Lower leg skin (tissue), 4 donors: ENCODE measurements around the gene HDAC7. TPM values are rescaled to one million over a fixed set of nuclear protein-coding genes. Genes with fewer than 3 reads are reported as not detected.

Source experiments
- DNase-seq, 2 donors: peaks; one replicate each; pipeline ENCODE4 v3.0.0-alpha.2; 2019; ENCODE audit warnings: low spot score in 2 of 2
- H3K4me3 ChIP-seq: fragments of 200-600 bp; sonication (generic); 2 replicates; pipeline ENCODE4 v1.5.1; 2017; ENCODE audit warnings: mild to moderate bottlenecking, low read depth; ENCODE audit not compliant: poor library complexity, severe bottlenecking
- CTCF ChIP-seq, 3 donors: fragments of 450-650 bp; IDR thresholded peaks; one replicate each; pipeline ENCODE4 v1.5.1; 2016; ENCODE audit warnings: antibody characterized with exemption in 3 of 3, mild to moderate bottlenecking in 3 of 3, moderate library complexity in 2 of 3
- POLR2A ChIP-seq, 2 donors: fragments of 450-650 bp; IDR thresholded peaks; one replicate each; pipeline ENCODE4 v1.6.1; 2016 to 2017; ENCODE audit warnings: antibody characterized with exemption in 2 of 2, mild to moderate bottlenecking in 1 of 2, moderate library complexity in 1 of 2
- WGBS, 2 donors: methylation state at CpG; one replicate each; pipeline ENCODE4 v1.1.5; 2018; 5-methylcytosine and 5-hydroxymethylcytosine counted together
- intact Hi-C: fragments of 100-400 bp; cut with DNase I; formaldehyde crosslinking; loops from one replicate; pipeline ENCODE4 v1.15.0; 2023; ENCODE audit warnings: low total_unique reads
- total RNA-seq, 4 donors: library from RNA; depleted of rRNA; stranded (reverse); fragments of >200 nt; gene quantifications; one replicate each; pipeline ENCODE4 v1.1.0, GENCODE V29; 2016

Gene HDAC7
- total RNA-seq, 4 donors from 2014 or later: 56.3 to 114 (median 63.5) TPM

GRCh38 chr12:47801170-47801903, 18.4 kb downstream of the HDAC7 start:
- intact Hi-C loops: no loop called here
- no peak for TF ChIP-seq CTCF (IDR thresholded peaks at IDR 0.05)
- no peak for TF ChIP-seq POLR2A (IDR thresholded peaks at IDR 0.05)
- H3K4me3 ChIP-seq: no peak overlapping the region
- WGBS, 2 donors: 58 to 60% methylated on average over 7 of the region's 7 CpGs
- no peak for DNase-seq

- intact Hi-C loops: no loop called here
- TF ChIP-seq CTCF (IDR thresholded peaks at IDR 0.05) (no peak), POLR2A (IDR thresholded peaks at IDR 0.05) (no peak)
- no peak overlapping the region for H3K4me3 ChIP-seq
- no peak for DNase-seq
- 79 to 84% methylated on average over 7 of the region's 7 CpGs for WGBS, 2 donors
These were observed 19.1 kb downstream of the HDAC7 start for GRCh38 chr12:47800582-47800981.

GRCh38 chr12:47799357-47799955, 20.2 kb downstream of the HDAC7 start:
- intact Hi-C loops: loop anchor here (5.0 kb wide), 1 partner anchor 38 kb away; no protein-coding TSS in a partner anchor
- H3K4me3 ChIP-seq: no peak overlapping the region
- no peak for DNase-seq
- 52 to 69% methylated on average over 6 to 7 of the region's 7 CpGs for WGBS, 2 donors
- TF ChIP-seq POLR2A (IDR thresholded peaks at IDR 0.05) (no peak), CTCF (IDR thresholded peaks at IDR 0.05) (no peak)

GRCh38 chr12:47798382-47798948, 21.2 kb downstream of the HDAC7 start:
- intact Hi-C loops: loop anchor here (5.0 kb wide), 1 partner anchor 39 kb away; no protein-coding TSS in a partner anchor
- TF ChIP-seq POLR2A (IDR thresholded peaks at IDR 0.05): no peak
- no peak for TF ChIP-seq CTCF (IDR thresholded peaks at IDR 0.05)
- no peak for DNase-seq
- no peak overlapping the region for H3K4me3 ChIP-seq
- WGBS, 2 donors: 87 to 94% methylated on average over 9 to 17 of the region's 17 CpGs

GRCh38 chr12:47797441-47797840, 22.3 kb downstream of the HDAC7 start:
- DNase-seq: no peak
- TF ChIP-seq CTCF (IDR thresholded peaks at IDR 0.05) (no peak), POLR2A (IDR thresholded peaks at IDR 0.05) (no peak)
- WGBS, 2 donors: 82 to 86% methylated on average over 8 to 10 of the region's 10 CpGs
- no peak overlapping the region for H3K4me3 ChIP-seq
- intact Hi-C loops: loop anchor here (5.0 kb wide), 1 partner anchor 40 kb away; no protein-coding TSS in a partner anchor
